ENCODE data around the gene ACVRL1. TPM values are rescaled to one million over a fixed set of nuclear protein-coding genes. Genes with fewer than 3 reads are reported as not detected.

Gene ACVRL1
- total and polyA plus RNA-seq, 5 donors, result 18.7 to 38.8 (median 28.4) TPM

DNA sequence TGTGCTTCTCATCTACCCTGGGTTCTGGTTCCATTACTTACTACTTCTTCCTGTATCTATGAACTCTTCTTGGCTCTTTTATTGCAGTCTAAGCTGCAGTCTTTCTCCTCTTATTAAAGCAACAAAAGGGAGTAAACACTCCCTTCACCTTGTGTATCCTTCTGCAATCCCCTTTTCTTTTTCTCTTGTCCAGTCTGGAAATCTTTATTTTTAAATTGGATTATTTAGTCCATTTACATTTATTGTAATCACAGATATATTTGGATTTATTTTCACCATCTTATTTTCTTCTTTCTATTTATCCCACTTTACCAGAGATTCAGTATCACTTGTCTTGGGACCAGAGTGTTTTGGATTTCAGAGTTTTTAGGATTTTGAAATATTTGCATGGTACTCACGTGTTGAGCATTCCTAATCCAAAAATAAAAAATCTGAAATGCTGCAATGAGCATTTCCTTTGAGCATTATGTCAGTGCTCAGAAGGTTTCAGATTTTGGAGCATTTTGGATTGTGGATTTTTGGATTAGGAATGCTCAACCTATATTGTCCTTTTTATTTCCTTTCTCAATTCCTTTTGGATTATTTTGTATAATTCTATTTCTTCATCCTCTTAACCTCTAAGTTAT lies 37.4 kb downstream of the ACVRL1 start:
- DNase-seq (no peak), ATAC-seq (no peak)
- 93% methylated on average over 1 of the region's 1 CpG for WGBS
- Histone ChIP-seq H3K4me1 (ENCODE audit: control insufficient read depth, insufficient read depth, low read length) (peaks cover 5% of the 10 kb centered on the region), H3K27ac (ENCODE audit: low read length) (no peak overlapping the region), H3K4me3 (ENCODE audit: low read length) (no peak overlapping the region), H3K9me3 (ENCODE audit: control insufficient read depth, low read length) (no peaks in the 10 kb centered on the region), H3K27me3 (ENCODE audit: control insufficient read depth, insufficient read depth) (no peaks in the 10 kb centered on the region)
- intact Hi-C loops (cut with DNase I), result no loop called here

DNA sequence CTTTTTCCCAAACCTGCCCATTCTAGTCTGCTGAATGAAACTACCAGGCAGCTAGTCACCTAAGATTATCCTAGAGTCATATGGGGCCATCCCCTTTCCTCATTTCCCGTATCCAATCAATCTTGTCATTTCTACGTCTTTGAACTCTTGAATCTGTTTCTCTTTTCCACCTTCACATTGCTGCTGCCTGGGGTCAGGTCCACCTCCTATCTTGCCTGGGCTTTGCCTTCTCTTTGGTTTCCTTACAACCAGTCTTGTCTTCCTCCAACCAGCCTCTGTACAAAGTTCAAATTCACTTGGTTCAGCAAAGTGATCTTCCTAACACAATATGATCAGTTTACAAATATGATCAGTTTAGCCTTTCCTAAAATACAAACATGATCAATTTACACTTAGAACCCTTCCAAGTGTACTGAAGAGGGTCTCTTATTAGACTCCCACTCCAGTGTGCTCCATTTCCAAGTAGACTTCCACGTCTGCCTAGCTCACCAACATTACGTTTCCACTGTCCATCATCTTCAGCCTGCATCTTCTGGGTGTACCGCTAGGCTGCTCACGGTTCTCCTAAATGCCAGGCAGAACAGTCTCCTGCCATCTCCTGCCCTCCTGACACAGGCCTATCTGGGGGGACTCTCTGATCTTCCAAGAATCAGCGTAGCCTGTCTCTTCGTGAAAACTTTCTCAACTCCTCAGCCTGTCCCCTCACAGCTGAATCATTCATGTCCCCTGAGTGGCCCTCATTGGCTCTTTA lies 40.1 kb downstream of the ACVRL1 start:
- no peaks in the 10 kb centered on the region for H3K4me1 ChIP-seq (ENCODE audit: control insufficient read depth, insufficient read depth, low read length)
- H3K9me3 ChIP-seq (ENCODE audit: control insufficient read depth, low read length), result no peaks in the 10 kb centered on the region
- no peak overlapping the region for H3K4me3 ChIP-seq (ENCODE audit: low read length)
- ATAC-seq, result no peak
- H3K27ac ChIP-seq (ENCODE audit: low read length), result no peak overlapping the region
- H3K27me3 ChIP-seq (ENCODE audit: control insufficient read depth, insufficient read depth), result no peaks in the 10 kb centered on the region
- no peak for DNase-seq
- 90% methylated on average over 8 of the region's 8 CpGs for WGBS
- intact Hi-C loops (cut with DNase I), result no loop called here

DNA sequence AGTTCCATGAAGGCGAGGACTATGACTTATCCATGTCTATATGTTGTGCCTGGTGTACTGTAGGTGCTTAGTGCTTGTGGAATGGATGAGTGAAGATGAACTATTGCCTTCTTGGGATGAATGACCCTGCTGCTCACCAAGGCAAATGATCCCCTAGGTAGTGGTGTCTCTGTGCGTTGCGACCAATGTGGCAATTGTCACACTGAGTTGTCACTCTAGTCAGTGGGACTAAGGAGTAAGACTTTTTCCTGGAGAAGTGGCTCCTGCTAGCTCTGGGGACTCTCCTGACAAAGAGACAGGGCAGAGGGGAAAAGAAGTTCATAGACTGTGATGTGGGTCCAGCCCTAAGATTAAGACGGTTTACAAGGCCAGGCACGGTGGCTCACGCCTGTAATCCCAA lies 40.8 kb downstream of the ACVRL1 start:
- intact Hi-C loops (cut with DNase I), result no loop called here
- DNase-seq (no peak), ATAC-seq (no peak)
- 94% methylated on average over 6 of the region's 6 CpGs for WGBS
- Histone ChIP-seq H3K27ac (ENCODE audit: low read length) (no peak overlapping the region), H3K27me3 (ENCODE audit: control insufficient read depth, insufficient read depth) (no peaks in the 10 kb centered on the region), H3K4me3 (ENCODE audit: low read length) (no peak overlapping the region), H3K4me1 (ENCODE audit: control insufficient read depth, insufficient read depth, low read length) (peaks cover 4% of the 10 kb centered on the region), H3K9me3 (ENCODE audit: control insufficient read depth, low read length) (no peaks in the 10 kb centered on the region)

DNA sequence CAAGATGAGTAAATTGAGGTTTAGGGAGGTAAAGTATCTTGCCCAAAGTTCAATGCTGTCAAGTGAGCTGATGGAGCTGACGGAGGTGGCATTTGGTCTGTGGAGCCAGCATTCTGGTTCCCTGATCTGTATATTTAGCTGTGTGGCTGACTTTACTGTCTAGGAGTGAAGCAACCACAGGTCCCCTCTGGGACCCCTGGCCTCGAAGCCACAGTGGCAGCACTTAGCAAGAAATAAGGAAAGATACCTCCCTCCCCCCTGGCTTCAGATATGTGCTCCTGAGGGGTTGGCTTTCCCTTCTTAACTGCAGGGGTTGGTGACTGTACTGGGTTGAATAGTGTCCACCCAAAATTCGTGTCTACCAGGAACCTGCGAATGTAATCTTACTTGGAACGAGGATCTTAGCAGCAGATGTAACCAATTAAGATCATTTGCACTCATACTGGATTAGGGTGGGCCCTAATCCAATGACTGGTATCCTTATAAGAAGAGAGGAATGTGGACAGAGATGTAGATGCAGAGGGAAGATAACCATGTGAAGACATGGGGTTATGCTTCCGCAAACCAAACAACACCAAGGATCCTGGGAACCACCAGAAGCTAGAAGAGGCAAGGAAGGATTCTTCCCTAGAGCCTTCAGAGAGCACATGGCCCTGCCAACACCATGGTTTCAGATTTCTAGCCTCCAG lies 42.2 kb downstream of the ACVRL1 start:
- DNase-seq (no peak), ATAC-seq (no peak)
- Histone ChIP-seq H3K27me3 (ENCODE audit: control insufficient read depth, insufficient read depth) (no peaks in the 10 kb centered on the region), H3K27ac (ENCODE audit: low read length) (no peak overlapping the region), H3K4me1 (ENCODE audit: control insufficient read depth, insufficient read depth, low read length) (peaks cover 7% of the 10 kb centered on the region), H3K4me3 (ENCODE audit: low read length) (no peak overlapping the region), H3K9me3 (ENCODE audit: control insufficient read depth, low read length) (no peaks in the 10 kb centered on the region)
- intact Hi-C loops (cut with DNase I), result no loop called here
- WGBS, result 78% methylated on average over 6 of the region's 6 CpGs

DNA sequence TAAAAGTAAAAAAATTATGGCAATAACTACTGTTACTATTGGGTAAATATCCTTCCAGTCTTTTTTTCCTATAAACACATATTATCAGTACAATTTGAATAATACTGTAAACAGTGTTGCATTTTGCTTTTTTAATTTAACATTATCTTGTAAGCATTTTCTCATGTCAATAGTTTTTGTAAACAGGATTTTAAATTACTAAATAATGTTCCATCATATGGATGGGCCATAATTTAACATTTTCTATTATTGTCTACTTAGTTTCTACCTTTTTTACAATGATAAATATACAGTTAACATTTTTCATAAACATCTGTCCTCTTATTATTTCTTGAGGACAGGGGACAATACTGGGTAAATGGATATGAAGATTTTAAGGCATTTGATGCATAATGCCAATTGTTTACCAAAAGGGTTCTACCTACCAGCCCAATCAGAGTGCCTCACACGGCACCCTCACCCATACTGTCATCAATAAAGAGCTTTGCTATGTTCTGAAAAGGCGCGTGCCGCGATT lies 43.4 kb downstream of the ACVRL1 start:
- DNase-seq, result no peak
- no peak for ATAC-seq

DNA sequence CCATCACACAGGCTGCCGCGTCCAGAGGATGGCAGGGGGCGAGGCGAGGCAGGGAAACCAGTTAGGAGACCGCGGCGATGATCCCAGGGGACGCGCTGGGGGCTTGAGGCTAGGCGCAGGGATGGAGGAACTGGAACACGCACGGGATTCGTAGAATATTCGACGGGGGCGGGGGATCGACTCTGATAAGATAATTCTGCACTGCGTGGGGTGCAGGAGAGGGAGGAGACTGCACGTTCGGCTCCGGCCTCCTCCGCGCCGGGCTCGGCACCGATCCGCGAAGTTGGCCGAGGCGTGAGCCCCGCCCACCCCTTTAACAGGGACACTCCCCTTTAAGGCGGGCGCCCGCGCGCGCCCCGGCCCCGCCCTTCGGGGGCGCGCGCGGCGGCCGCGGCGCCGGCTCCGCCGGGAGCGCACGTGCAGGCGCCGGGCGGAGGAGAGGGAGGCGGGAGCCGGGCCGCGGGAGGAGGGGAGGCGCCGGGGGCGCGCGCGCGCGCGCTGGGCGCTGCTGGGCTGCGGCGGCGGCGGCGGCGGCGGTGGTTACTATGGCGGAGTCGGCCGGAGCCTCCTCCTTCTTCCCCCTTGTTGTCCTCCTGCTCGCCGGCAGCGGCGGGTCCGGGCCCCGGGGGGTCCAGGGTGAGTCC lies 44.0 kb downstream of the ACVRL1 start, which contains the start of gene ACVR1B:
TSS of gene ACVR1B (plus strand) at position 501 of the 644 bp plus-strand sequence. CDS start at position 546, 45 bp downstream.
- peak; percentile 94 to 97 (median 97) for DNase-seq
- no peaks in the 10 kb centered on the region for H3K27me3 ChIP-seq (ENCODE audit: control insufficient read depth, insufficient read depth)
- peak; percentile 93 for ATAC-seq
- H3K4me3 ChIP-seq (ENCODE audit: low read length), result peak within 1 kb of the TSS; percentile 94
- peak within 1 kb of the TSS; percentile 78 for H3K27ac ChIP-seq (ENCODE audit: low read length)
- WGBS, result under 1% methylated on average over 85 of the region's 86 CpGs
- H3K9me3 ChIP-seq (ENCODE audit: control insufficient read depth, low read length), result no peaks in the 10 kb centered on the region
- intact Hi-C loops (cut with DNase I), result no loop called here
- peaks cover 12% of the 10 kb centered on the region for H3K4me1 ChIP-seq (ENCODE audit: control insufficient read depth, insufficient read depth, low read length)

More for the DNA sequence above, 43.4 kb downstream of the ACVRL1 start:
- Histone ChIP-seq H3K27ac (ENCODE audit: low read length) (peak overlapping the region; percentile 22), H3K4me3 (ENCODE audit: low read length) (peak overlapping the region; percentile 56), H3K27me3 (ENCODE audit: control insufficient read depth, insufficient read depth) (no peaks in the 10 kb centered on the region), H3K9me3 (ENCODE audit: control insufficient read depth, low read length) (no peaks in the 10 kb centered on the region), H3K4me1 (ENCODE audit: control insufficient read depth, insufficient read depth, low read length) (peaks cover 12% of the 10 kb centered on the region)
- intact Hi-C loops (cut with DNase I), result no loop called here
- 3% methylated on average over 5 of the region's 5 CpGs for WGBS

DNA sequence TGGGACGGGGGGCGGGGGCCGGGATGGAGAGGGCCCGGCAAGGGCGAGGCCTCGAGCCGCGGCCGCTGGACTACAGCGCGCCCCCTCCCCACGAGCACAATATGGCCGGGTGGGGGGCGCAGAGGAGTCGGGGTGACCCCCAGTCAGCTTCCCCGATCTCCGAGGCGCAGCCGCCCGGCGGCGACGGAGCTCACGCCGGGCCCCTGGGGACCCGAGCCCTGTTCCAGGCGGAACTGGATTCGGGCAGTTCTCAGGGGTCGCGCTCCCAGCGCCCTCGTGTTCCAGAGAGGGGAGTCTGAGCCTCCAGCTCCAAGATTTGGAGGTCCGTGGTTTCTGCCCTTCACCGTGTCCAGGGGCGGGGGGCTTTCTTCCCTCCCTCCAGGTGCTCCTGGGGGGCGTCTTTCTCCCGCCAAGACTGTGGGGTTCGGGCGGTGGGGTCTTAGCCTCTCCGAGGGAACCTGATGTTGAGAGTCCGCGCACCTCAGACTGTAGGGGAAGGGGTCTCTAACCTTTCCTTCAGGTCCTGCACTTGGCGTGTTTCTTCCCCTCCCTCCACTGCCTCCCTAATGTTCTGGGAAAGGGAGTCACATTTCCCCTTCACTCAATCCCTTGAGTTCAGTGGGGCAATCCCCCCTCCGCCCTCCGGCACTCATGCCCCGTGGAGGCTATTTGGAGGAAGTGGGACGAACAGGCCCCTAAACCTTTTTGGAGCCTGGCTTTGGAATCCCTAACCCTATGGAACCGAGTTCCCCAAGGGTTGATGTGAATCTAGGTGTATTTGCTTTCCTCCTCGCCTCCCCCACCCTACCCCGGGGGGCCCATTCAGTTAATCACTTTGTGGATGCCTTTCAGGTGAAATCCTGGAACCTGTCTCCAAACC lies 44.8 kb downstream of the ACVRL1 start:
- intact Hi-C loops (cut with DNase I), result no loop called here
- 1% methylated on average over 49 of the region's 50 CpGs for WGBS
- peaks cover 12% of the 10 kb centered on the region for H3K4me1 ChIP-seq (ENCODE audit: control insufficient read depth, insufficient read depth, low read length)

DNA sequence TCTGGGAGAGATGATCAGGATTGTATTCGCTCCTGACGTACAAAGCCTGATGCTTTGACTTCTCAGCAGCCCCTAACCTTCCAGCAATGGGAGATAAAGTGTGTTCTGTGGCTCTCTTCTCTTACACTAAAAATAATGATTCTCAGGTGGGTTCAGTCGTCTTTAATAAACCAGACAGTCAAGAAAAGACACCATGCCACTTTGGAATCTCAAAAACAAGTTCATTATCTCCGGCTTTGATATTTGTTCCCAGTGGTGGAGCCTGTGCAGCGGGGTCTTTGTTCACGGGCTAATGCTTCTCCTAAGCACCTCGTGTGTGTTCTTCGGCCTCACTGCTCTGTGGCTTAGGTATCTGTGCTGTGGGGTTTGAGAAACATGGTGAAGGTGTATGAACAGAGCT lies 45.8 kb downstream of the ACVRL1 start:
- no peak for ATAC-seq

More for the DNA sequence above, 44.8 kb downstream of the ACVRL1 start:
- DNase-seq, result peak; percentile 46 to 85 (median 60)
- H3K27me3 ChIP-seq (ENCODE audit: control insufficient read depth, insufficient read depth), result no peaks in the 10 kb centered on the region
- peak overlapping the region; percentile 94 for H3K4me3 ChIP-seq (ENCODE audit: low read length)
- no peaks in the 10 kb centered on the region for H3K9me3 ChIP-seq (ENCODE audit: control insufficient read depth, low read length)
- H3K27ac ChIP-seq (ENCODE audit: low read length), result peak overlapping the region; percentile 78
- peak; percentile 29 to 43 for ATAC-seq

DNA sequence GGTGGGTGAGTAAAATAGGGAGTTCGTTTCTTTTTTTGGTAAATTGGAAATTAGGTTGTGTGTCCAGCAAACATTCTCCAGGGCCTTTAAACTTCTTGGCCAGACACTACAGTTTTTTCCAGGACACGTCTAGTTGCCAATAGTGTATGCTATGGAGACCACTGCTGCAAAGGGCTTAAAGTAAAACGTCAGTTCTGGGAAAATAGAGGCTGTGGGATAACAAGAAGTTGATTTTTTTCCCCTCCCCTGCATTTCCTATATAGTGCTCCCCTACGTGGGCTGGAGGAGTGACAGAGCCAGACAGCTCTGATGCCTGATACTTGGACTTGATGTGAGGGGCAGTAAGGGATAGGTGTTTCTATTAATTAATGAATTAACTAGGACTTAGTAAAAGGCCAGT lies 46.6 kb downstream of the ACVRL1 start:
- DNase-seq (no peak), ATAC-seq (no peak)
- intact Hi-C loops (cut with DNase I), result no loop called here
- 15% methylated on average over 4 of the region's 4 CpGs for WGBS
- Histone ChIP-seq H3K4me1 (ENCODE audit: control insufficient read depth, insufficient read depth, low read length) (peaks cover 12% of the 10 kb centered on the region), H3K9me3 (ENCODE audit: control insufficient read depth, low read length) (no peaks in the 10 kb centered on the region), H3K27ac (ENCODE audit: low read length) (peak overlapping the region; percentile 85), H3K27me3 (ENCODE audit: control insufficient read depth, insufficient read depth) (no peaks in the 10 kb centered on the region), H3K4me3 (ENCODE audit: low read length) (no peak overlapping the region)

More for the DNA sequence above, 45.8 kb downstream of the ACVRL1 start:
- DNase-seq, result no peak
- Histone ChIP-seq H3K4me1 (ENCODE audit: control insufficient read depth, insufficient read depth, low read length) (peaks cover 12% of the 10 kb centered on the region), H3K27me3 (ENCODE audit: control insufficient read depth, insufficient read depth) (no peaks in the 10 kb centered on the region), H3K4me3 (ENCODE audit: low read length) (peak overlapping the region; percentile 94), H3K27ac (ENCODE audit: low read length) (peak overlapping the region; percentile 64), H3K9me3 (ENCODE audit: control insufficient read depth, low read length) (no peaks in the 10 kb centered on the region)
- intact Hi-C loops (cut with DNase I), result no loop called here
- WGBS, result 49% methylated on average over 8 of the region's 8 CpGs
